Measurements from ENCODE around the gene KIF4B.
"Not testable (repeated sequence)": the region's sequence is repeated elsewhere in the genome, so short reads cannot be mapped to it uniquely, and the experiment has no call there.

Gene KIF4B

GRCh38 chr5:155023320-155023719 is 9.8 kb downstream of the KIF4B start:
- Histone ChIP-seq H3K4me1 (ENCODE audit: insufficient read depth, low read length) (peaks cover 16% of the 10 kb centered on the region), H3K36me3 (ENCODE audit: insufficient read depth, low read length) (no peaks in the 10 kb centered on the region), H3K9me3 (ENCODE audit: control insufficient read depth, insufficient read depth, low read length) (no peaks in the 10 kb centered on the region), H3K9ac (ENCODE audit: low read depth, low read length) (no peak overlapping the region)

GRCh38 chr5:155024015-155024414 is 10.5 kb downstream of the KIF4B start:
- no peak overlapping the region for H3K9ac ChIP-seq (ENCODE audit: low read depth, low read length)
- H3K4me1 ChIP-seq (ENCODE audit: insufficient read depth, low read length), result peaks cover 16% of the 10 kb centered on the region
- no peaks in the 10 kb centered on the region for H3K9me3 ChIP-seq (ENCODE audit: control insufficient read depth, insufficient read depth, low read length)
- H3K36me3 ChIP-seq (ENCODE audit: insufficient read depth, low read length), result no peaks in the 10 kb centered on the region

GRCh38 chr5:155025895-155026294 is 12.3 kb downstream of the KIF4B start:
- Histone ChIP-seq H3K9ac (ENCODE audit: low read depth, low read length) (no peak overlapping the region), H3K9me3 (ENCODE audit: control insufficient read depth, insufficient read depth, low read length) (no peaks in the 10 kb centered on the region), H3K36me3 (ENCODE audit: insufficient read depth, low read length) (no peaks in the 10 kb centered on the region), H3K4me1 (ENCODE audit: insufficient read depth, low read length) (peaks cover 16% of the 10 kb centered on the region)

- Histone ChIP-seq H3K36me3 (ENCODE audit: insufficient read depth, low read length) (no peaks in the 10 kb centered on the region), H3K9ac (ENCODE audit: low read depth, low read length) (no peak overlapping the region)
Observed at GRCh38 chr5:155027993-155028629, 14.6 kb downstream of the KIF4B start.

GRCh38 chr5:155029240-155029639 is 15.7 kb downstream of the KIF4B start:
- H3K9ac ChIP-seq (ENCODE audit: low read depth, low read length), result no peak overlapping the region
- no peaks in the 10 kb centered on the region for H3K36me3 ChIP-seq (ENCODE audit: insufficient read depth, low read length)
- peaks cover 10% of the 10 kb centered on the region; the same call in 1 of the 2 replicates for H3K4me1 ChIP-seq (ENCODE audit: insufficient read depth, low read length)
- H3K9me3 ChIP-seq (ENCODE audit: control insufficient read depth, insufficient read depth, low read length), result no peaks in the 10 kb centered on the region

More at GRCh38 chr5:155027993-155028629, 14.6 kb downstream of the KIF4B start:
- Histone ChIP-seq H3K4me1 (ENCODE audit: insufficient read depth, low read length) (peaks cover 16% of the 10 kb centered on the region), H3K9me3 (ENCODE audit: control insufficient read depth, insufficient read depth, low read length) (no peaks in the 10 kb centered on the region)

- H3K36me3 ChIP-seq (ENCODE audit: insufficient read depth, low read length); H3K4me1 ChIP-seq (ENCODE audit: insufficient read depth, low read length); H3K9ac ChIP-seq (ENCODE audit: low read depth, low read length); H3K9me3 ChIP-seq (ENCODE audit: control insufficient read depth, insufficient read depth, low read length): not testable (repeated sequence)
Observed at GRCh38 chr5:155034145-155034744, 20.7 kb downstream of the KIF4B start.

GRCh38 chr5:155035087-155035486 is 21.5 kb downstream of the KIF4B start:
- H3K4me1 ChIP-seq (ENCODE audit: insufficient read depth, low read length); H3K9ac ChIP-seq (ENCODE audit: low read depth, low read length); H3K9me3 ChIP-seq (ENCODE audit: control insufficient read depth, insufficient read depth, low read length); H3K36me3 ChIP-seq (ENCODE audit: insufficient read depth, low read length): not testable (repeated sequence)

GRCh38 chr5:155040984-155041653 is 27.6 kb downstream of the KIF4B start:
- Histone ChIP-seq H3K4me1 (ENCODE audit: insufficient read depth, low read length) (peaks cover 2% of the 10 kb centered on the region; the same call in 1 of the 2 replicates), H3K9me3 (ENCODE audit: control insufficient read depth, insufficient read depth, low read length) (no peaks in the 10 kb centered on the region), H3K9ac (ENCODE audit: low read depth, low read length) (no peak overlapping the region), H3K36me3 (ENCODE audit: insufficient read depth, low read length) (no peaks in the 10 kb centered on the region)

GRCh38 chr5:155044591-155044990 is 31.0 kb downstream of the KIF4B start:
- no peaks in the 10 kb centered on the region for H3K36me3 ChIP-seq (ENCODE audit: insufficient read depth, low read length)
- H3K4me1 ChIP-seq (ENCODE audit: insufficient read depth, low read length), result peaks cover 21% of the 10 kb centered on the region
- no peak overlapping the region for H3K9ac ChIP-seq (ENCODE audit: low read depth, low read length)
- no peaks in the 10 kb centered on the region for H3K9me3 ChIP-seq (ENCODE audit: control insufficient read depth, insufficient read depth, low read length)

GRCh38 chr5:155046591-155046990 is 33.0 kb downstream of the KIF4B start:
- Histone ChIP-seq H3K4me1 (ENCODE audit: insufficient read depth, low read length) (peaks cover 21% of the 10 kb centered on the region), H3K36me3 (ENCODE audit: insufficient read depth, low read length) (no peaks in the 10 kb centered on the region), H3K9ac (ENCODE audit: low read depth, low read length) (no peak overlapping the region), H3K9me3 (ENCODE audit: control insufficient read depth, insufficient read depth, low read length) (no peaks in the 10 kb centered on the region)

GRCh38 chr5:155047818-155048217 is 34.3 kb downstream of the KIF4B start:
- no peaks in the 10 kb centered on the region for H3K36me3 ChIP-seq (ENCODE audit: insufficient read depth, low read length)
- peaks cover 24% of the 10 kb centered on the region for H3K4me1 ChIP-seq (ENCODE audit: insufficient read depth, low read length)
- no peaks in the 10 kb centered on the region for H3K9me3 ChIP-seq (ENCODE audit: control insufficient read depth, insufficient read depth, low read length)
- no peak overlapping the region for H3K9ac ChIP-seq (ENCODE audit: low read depth, low read length)

GRCh38 chr5:155049569-155050383 is 36.2 kb downstream of the KIF4B start:
- peaks cover 41% of the 10 kb centered on the region for H3K4me1 ChIP-seq (ENCODE audit: insufficient read depth, low read length)
- H3K9me3 ChIP-seq (ENCODE audit: control insufficient read depth, insufficient read depth, low read length), result no peaks in the 10 kb centered on the region
- no peaks in the 10 kb centered on the region for H3K36me3 ChIP-seq (ENCODE audit: insufficient read depth, low read length)
- H3K9ac ChIP-seq (ENCODE audit: low read depth, low read length), result no peak overlapping the region

GRCh38 chr5:155050384-155051019 is 36.9 kb downstream of the KIF4B start:
- Histone ChIP-seq H3K9me3 (ENCODE audit: control insufficient read depth, insufficient read depth, low read length) (no peaks in the 10 kb centered on the region), H3K36me3 (ENCODE audit: insufficient read depth, low read length) (no peaks in the 10 kb centered on the region), H3K9ac (ENCODE audit: low read depth, low read length) (no peak overlapping the region), H3K4me1 (ENCODE audit: insufficient read depth, low read length) (peaks cover 42% of the 10 kb centered on the region)

GRCh38 chr5:155052532-155052931 is 39.0 kb downstream of the KIF4B start:
- Histone ChIP-seq H3K36me3 (ENCODE audit: insufficient read depth, low read length) (no peaks in the 10 kb centered on the region), H3K4me1 (ENCODE audit: insufficient read depth, low read length) (peaks cover 28% of the 10 kb centered on the region), H3K9me3 (ENCODE audit: control insufficient read depth, insufficient read depth, low read length) (no peaks in the 10 kb centered on the region), H3K9ac (ENCODE audit: low read depth, low read length) (no peak overlapping the region)

Measured in ES-I3 (cell line).